Thoracic aorta (tissue), 2 donors: ENCODE measurements around the gene SOX1. TPM values are rescaled to one million over a fixed set of nuclear protein-coding genes. Genes with fewer than 3 reads are reported as not detected.

Source experiments
- ATAC-seq: fragments of 150-250 bp; one replicate; pipeline ENCODE4 v1.8.0; 2017; ENCODE audit warnings: low read depth; ENCODE audit not compliant: insufficient number of reproducible peaks, low FRiP score
- DNase-seq: peaks from one replicate; pipeline ENCODE4 v3.0.0-alpha.2; 2020; ENCODE audit warnings: low spot score
- H3K27ac ChIP-seq, 2 donors: fragments of 200-600 bp; sonication (generic); 1 replicate in 1 of 2; 2 replicates in 1 of 2; pipeline ENCODE4 v1.5.1; 2016; ENCODE audit warnings: mild to moderate bottlenecking in 2 of 2, moderate library complexity in 2 of 2
- H3K27me3 ChIP-seq: fragments of 200-600 bp; sonication (generic); replicated peaks from 2 replicates; pipeline ENCODE4 v1.6.0; 2016; ENCODE audit warnings: mild to moderate bottlenecking; ENCODE audit not compliant: insufficient read depth
- H3K36me3 ChIP-seq: fragments of 200-600 bp; sonication (generic); one replicate; pipeline ENCODE4 v1.5.1; 2016
- H3K4me1 ChIP-seq, 2 donors: fragments of 200-600 bp; sonication (generic); 1 replicate in 1 of 2; 2 replicates in 1 of 2; pipeline versions ENCODE4 v1.5.1 to v1.6.0; 2016; ENCODE audit warnings: low read depth in 2 of 2, mild to moderate bottlenecking in 1 of 2; ENCODE audit not compliant: control insufficient read depth in 1 of 2
- H3K4me3 ChIP-seq: fragments of 200-600 bp; sonication (generic); 2 replicates; pipeline ENCODE4 v1.5.1; 2016; ENCODE audit warnings: mild to moderate bottlenecking
- H3K9me3 ChIP-seq: fragments of 200-600 bp; sonication (generic); 2 replicates; pipeline ENCODE4 v1.5.1; 2016
- CTCF ChIP-seq: fragments of 200-600 bp; sonication (generic); IDR thresholded peaks from one replicate; pipeline ENCODE4 v1.5.1; 2019; ENCODE audit warnings: antibody characterized with exemption
- total RNA-seq, 2 donors: library from RNA; depleted of rRNA; stranded (reverse); fragments of >200 nt; gene quantifications; one replicate each; pipeline versions ENCODE4 v1.1.0 to v1.2.3, GENCODE V29; 2016

SOX1 gene
- total RNA-seq, 2 donors from 2014 or later: not detected

GRCh38 chr13:112058941-112059340, 8.0 kb upstream of the SOX1 start:
- H3K9me3 ChIP-seq: no peaks in the 10 kb centered on the region
- no peak for TF ChIP-seq CTCF
- DNase-seq (no peak), ATAC-seq (no peak)
- H3K4me3 ChIP-seq: no peak overlapping the region
- H3K4me1 ChIP-seq: peaks cover 0 to 25% of the 10 kb centered on the region in 2 donors
- no peaks in the 10 kb centered on the region for H3K36me3 ChIP-seq
- peaks cover 10% of the 10 kb centered on the region for H3K27me3 ChIP-seq
- no peak overlapping the region for H3K27ac ChIP-seq

DNA sequence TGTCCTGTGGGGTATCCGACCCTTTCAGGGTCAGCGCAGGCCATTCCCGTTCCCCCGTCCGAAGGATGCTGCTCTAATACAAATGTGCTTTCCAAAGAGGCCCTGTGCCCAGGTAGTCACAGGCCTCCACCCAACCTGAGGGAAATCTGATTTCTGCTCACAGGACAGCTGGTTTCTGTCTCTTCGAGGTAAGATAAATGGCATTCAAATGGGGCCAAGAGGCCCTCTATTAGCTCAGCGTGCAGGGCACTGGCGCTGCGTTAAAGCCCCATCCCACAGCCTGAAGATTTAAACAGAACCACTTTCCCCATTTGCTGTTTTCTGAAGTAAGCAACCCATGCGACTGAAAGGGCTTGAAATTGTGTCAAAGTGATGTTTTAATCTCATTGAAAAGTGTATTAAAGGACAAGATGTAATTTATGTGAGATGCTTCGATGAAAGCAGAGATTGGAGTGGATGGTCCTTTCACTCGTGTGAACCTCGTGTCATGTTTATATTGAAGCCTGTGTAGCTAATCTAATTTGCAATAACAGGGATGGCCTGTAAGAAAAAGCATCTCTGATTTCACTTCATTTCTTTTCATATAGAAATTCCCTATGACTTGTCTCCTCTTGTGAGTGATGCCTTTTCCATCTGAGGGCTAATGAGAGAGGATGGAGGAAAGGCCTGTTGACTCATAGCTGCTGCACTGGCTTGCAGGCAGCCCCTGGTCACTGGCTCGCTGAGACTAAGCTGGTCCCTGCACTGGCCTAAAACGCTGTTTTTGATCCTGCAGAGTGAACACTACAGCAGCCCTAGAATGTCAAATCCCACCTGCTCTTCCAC, 7.3 kb upstream of the SOX1 start:
- Histone ChIP-seq H3K36me3 (no peaks in the 10 kb centered on the region), H3K9me3 (no peaks in the 10 kb centered on the region), H3K27me3 (peaks cover 9% of the 10 kb centered on the region), H3K27ac (no peak overlapping the region), H3K4me3 (no peak overlapping the region), H3K4me1 (peaks cover 0 to 22% of the 10 kb centered on the region in 2 donors)
- ATAC-seq (no peak), DNase-seq (no peak)
- TF ChIP-seq CTCF: no peak

GRCh38 chr13:112060282-112060830, 6.6 kb upstream of the SOX1 start:
- Histone ChIP-seq H3K36me3 (no peaks in the 10 kb centered on the region), H3K27me3 (peaks cover 3% of the 10 kb centered on the region), H3K4me1 (peaks cover 0 to 19% of the 10 kb centered on the region in 2 donors), H3K9me3 (no peaks in the 10 kb centered on the region), H3K27ac (no peak overlapping the region), H3K4me3 (no peak overlapping the region)
- DNase-seq: no peak
- TF ChIP-seq CTCF: no peak
- ATAC-seq: no peak

DNA sequence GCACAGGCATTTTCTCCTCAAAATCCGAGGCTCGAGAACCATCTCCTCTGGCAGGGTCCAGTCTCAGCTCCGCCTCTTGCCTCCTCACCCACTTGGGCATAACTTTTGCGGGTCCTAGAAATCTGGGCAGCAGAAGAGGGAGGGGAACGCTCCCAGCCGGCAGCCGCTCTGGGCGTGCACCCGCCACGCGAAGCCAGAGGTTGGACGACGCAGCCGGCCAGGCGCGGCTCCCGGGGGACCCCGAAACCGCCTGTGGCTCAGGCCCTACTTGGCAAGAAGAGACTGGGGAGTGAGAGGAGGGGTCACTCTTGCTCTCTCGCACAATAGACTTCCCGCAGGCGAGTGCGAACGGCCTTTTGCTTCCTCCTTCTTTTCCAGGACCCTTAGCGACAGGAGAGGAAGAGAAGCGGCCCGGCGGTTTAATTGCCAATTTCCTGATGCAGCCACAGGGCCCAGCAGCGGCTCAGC, 6.0 kb upstream of the SOX1 start:
- Histone ChIP-seq H3K27me3 (peaks cover 3% of the 10 kb centered on the region), H3K4me3 (no peak overlapping the region), H3K36me3 (no peaks in the 10 kb centered on the region), H3K9me3 (no peaks in the 10 kb centered on the region), H3K27ac (no peak overlapping the region), H3K4me1 (peaks cover 0 to 17% of the 10 kb centered on the region in 2 donors)
- ATAC-seq: no peak
- no peak for TF ChIP-seq CTCF
- DNase-seq: no peak

DNA sequence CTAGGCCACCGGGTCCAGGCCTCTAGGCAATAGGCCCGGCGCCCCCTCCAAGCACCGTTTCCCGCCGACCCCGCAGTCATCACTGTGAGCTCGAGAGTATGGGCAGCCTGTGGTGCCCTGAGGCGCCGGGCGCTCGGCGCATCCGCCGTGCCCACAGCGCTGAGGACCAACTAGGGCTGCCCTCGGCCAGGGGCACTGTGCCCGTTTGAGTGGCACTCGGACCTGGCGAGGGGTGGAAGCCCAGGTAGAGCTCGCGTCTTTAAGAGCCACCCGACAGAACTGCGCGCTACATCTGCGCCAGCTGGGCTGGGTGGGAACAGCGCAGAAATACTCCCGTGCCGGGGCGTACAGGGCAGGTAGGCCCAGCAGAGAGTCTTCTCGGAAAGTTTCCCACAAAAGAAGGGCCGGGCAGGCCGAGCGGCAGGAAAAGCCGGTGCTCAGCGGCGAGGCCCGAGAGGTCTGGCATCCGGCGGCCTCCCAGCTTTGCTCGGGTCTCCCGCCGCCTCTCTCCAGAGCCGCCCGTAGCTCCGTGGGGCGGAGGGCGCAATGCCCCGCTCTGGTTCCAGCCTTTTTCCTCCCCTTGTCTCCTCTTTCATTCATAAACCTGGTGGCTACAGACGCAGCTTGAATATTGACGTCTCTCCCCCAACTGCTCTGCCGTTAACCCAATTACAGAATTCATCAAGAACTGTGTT, 5.4 kb upstream of the SOX1 start:
- no peak for TF ChIP-seq CTCF
- no peak overlapping the region for H3K4me3 ChIP-seq
- H3K4me1 ChIP-seq: peaks cover 0 to 14% of the 10 kb centered on the region in 2 donors
- DNase-seq: no peak
- H3K9me3 ChIP-seq: no peaks in the 10 kb centered on the region
- H3K27me3 ChIP-seq: peaks cover 3% of the 10 kb centered on the region
- H3K27ac ChIP-seq: no peak overlapping the region
- ATAC-seq: no peak
- no peaks in the 10 kb centered on the region for H3K36me3 ChIP-seq
